Erythroblast (primary cell): ENCODE measurements around the gene KRTAP10-10.
"Not testable (repeated sequence)": the region's sequence is repeated elsewhere in the genome, so short reads cannot be mapped to it uniquely, and the experiment has no call there.

Source experiments
- GATA1 ChIP-seq: IDR thresholded peaks from 2 replicates; pipeline ENCODE4 v1.6.1; 2011; ENCODE audit warnings: low read depth, mild to moderate bottlenecking, control low read depth, low read length, moderate library complexity
- POLR2A ChIP-seq: IDR thresholded peaks from 2 replicates; pipeline ENCODE4 v1.6.1; 2011; ENCODE audit warnings: mild to moderate bottlenecking, low read length

DNA sequence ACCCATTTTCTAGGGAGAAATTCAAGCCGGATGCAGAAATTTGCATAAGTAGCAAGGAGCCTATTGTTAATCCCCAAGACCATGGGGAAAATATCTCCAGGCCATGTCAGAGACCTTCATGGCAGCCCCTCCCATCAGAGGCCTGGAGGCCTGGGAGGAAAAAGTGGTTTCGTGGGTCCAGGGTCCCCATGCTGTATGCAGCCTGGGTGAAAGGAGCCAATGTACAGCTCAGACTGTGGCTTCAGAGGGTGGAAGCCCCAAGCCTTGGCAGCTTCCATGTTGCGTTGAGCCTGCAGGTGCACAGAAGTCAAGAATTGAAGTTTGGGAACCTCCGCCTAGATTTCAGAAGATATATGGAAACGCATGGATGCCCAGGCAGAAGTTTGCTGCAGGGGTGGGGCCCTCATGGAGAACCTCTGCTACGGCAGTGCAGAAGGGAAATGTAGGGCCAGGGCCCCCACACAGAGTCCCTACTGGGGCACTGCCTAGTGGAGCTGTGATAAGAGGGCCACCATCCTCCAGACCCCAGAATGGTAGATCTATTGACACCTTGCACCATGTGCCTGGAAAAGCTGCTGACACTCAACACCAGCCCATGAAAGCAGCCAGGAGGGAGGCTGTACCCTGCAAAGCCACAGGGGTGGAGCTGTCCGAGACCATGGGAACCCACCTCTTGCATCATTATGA lies 26.9 kb upstream of the KRTAP10-10 start:
- not testable (repeated sequence) for TF ChIP-seq POLR2A, GATA1
